ENCODE results near the gene TLK1. TPM values are rescaled to one million over a fixed set of nuclear protein-coding genes. Genes with fewer than 3 reads are reported as not detected.

TLK1 gene
- total and polyA plus RNA-seq, 9 of the 15 experiments (the other 6 are each of a cell fraction or from before 2014, with no cell fraction given) = 20.2 to 101 (median 40.5) TPM

GRCh38 chr2:171158790-171159371, 1.8 kb downstream of the TLK1 start (continued):
- TF ChIP-seq NFATC3 (IDR thresholded peaks at IDR 0.05) (peak; percentile 21; the same call in 1 of the 2 replicates), ZNF707 (CRISPR knock-in tag; conservative IDR thresholded peaks at IDR 0.05) (0 out of 2 replicates have a peak, but pooled peaks have one; percentile 24), RCOR1 (IDR thresholded peaks at IDR 0.05; ENCODE audit: borderline replicate concordance in 1 of 2, low read depth in 2 of 2, low read length in 2 of 2) (no peak), TEAD1 (CRISPR knock-in tag; IDR thresholded peaks at IDR 0.05) (no peak), PHF8 (IDR thresholded peaks at IDR 0.05; ENCODE audit: borderline replicate concordance, low read length) (no peak), UBTF (IDR thresholded peaks at IDR 0.05; ENCODE audit: borderline replicate concordance in 1 of 2, low read depth in 2 of 2, low read length in 2 of 2) (0 out of 4 replicates have a peak, but pooled peaks of 1 of the 2 experiments have one; percentile 53), PBX2 (CRISPR knock-in tag; IDR thresholded peaks at IDR 0.05; ENCODE audit: low read depth) (no peak), PBX2 (tag; conservative IDR thresholded peaks at IDR 0.05; ENCODE audit: low read depth) (peak; percentile 71), KDM1A (IDR thresholded peaks at IDR 0.05) (peak; percentile 54 to 55; a peak in 3 of 4 replicates), TAL1 (IDR thresholded peaks at IDR 0.05) (no peak), BRD4 (IDR thresholded peaks at IDR 0.05) (0 out of 2 replicates have a peak, but pooled peaks have one; percentile 20), MED1 (CRISPR knock-in tag; IDR thresholded peaks at IDR 0.05; ENCODE audit: borderline replicate concordance) (no peak), ZNF512 (tag; IDR thresholded peaks at IDR 0.05) (no peak), NRF1 (conservative IDR thresholded peaks at IDR 0.05 in 1 of 2, IDR thresholded peaks at IDR 0.05 in 1 of 2) (no peak), RBM17 (IDR thresholded peaks at IDR 0.05; ENCODE audit: borderline replicate concordance, low read depth, low read length) (no peak), FOSL1 (tag; conservative IDR thresholded peaks at IDR 0.05) (no peak), ATF3 (IDR thresholded peaks at IDR 0.05) (no peak), ATF3 (CRISPR knock-in tag; conservative IDR thresholded peaks at IDR 0.05) (no peak), TBP (optimal IDR thresholded peaks at IDR 0.05; ENCODE audit: low read depth, low read length) (peak; percentile 45), SMARCA4 (IDR thresholded peaks at IDR 0.05) (peak; percentile 40; the same call in 1 of the 2 replicates), SMARCC2 (IDR thresholded peaks at IDR 0.05; ENCODE audit: low read depth) (no peak)

Measured in K562 (cell line).